Cardiac fibroblast (primary cell): Measurements from ENCODE around the gene PDE9A.
A peak's percentile ranks its signal among the peaks of the same experiment; 100 is the strongest.
"Not testable (repeated sequence)": the region's sequence is repeated elsewhere in the genome, so short reads cannot be mapped to it uniquely, and the experiment has no call there.

Source experiments
- DNase-seq, 2 donors: peaks; one replicate each; pipeline versions ENCODE4 v3.0.0 to v3.0.0-alpha.2; 2010; ENCODE audit warnings: low read depth in 2 of 2
- H3K4me3 ChIP-seq, 2 donors: replicated peaks in 1 of 2; 1 replicate in 1 of 2; 2 replicates in 1 of 2; pipeline ENCODE4 v1.5.1; 2011; ENCODE audit warnings: low read depth in 2 of 2, low read length in 2 of 2, mild to moderate bottlenecking in 2 of 2, moderate library complexity in 1 of 2
- TF ChIP-seq, protein P1 (sequence below): IDR thresholded peaks from one replicate; pipeline ENCODE4 v1.5.1; 2011; ENCODE audit warnings: low read depth, mild to moderate bottlenecking, low read length, inconsistent platforms

Gene PDE9A

DNA sequence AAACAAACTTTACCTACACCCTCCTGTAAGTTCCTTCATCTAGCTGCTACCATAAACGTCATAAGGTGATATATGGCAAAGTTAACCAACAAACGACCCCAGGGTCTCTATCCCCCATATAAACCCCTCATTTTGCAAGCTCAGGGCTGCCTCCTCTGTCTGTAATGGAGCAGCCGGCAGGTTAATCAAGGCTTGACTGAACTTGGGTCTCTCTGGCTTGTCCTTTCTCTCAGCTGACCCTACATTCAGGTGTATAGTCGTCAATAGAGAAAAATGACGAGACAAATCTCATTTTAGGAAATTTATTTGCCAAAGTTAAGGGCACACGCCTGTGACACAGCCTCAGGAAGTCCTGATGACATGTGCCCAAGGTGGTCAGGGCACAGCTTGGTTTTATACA lies 158.5 kb downstream of the PDE9A start:
- TF ChIP-seq, protein P1, sequence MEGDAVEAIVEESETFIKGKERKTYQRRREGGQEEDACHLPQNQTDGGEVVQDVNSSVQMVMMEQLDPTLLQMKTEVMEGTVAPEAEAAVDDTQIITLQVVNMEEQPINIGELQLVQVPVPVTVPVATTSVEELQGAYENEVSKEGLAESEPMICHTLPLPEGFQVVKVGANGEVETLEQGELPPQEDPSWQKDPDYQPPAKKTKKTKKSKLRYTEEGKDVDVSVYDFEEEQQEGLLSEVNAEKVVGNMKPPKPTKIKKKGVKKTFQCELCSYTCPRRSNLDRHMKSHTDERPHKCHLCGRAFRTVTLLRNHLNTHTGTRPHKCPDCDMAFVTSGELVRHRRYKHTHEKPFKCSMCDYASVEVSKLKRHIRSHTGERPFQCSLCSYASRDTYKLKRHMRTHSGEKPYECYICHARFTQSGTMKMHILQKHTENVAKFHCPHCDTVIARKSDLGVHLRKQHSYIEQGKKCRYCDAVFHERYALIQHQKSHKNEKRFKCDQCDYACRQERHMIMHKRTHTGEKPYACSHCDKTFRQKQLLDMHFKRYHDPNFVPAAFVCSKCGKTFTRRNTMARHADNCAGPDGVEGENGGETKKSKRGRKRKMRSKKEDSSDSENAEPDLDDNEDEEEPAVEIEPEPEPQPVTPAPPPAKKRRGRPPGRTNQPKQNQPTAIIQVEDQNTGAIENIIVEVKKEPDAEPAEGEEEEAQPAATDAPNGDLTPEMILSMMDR = no peak
- DNase-seq = no peak

GRCh38 chr21:42812528-42813241 lies 159.3 kb downstream of the PDE9A start:
- not testable (repeated sequence) for DNase-seq, H3K4me3 ChIP-seq

More for the DNA sequence above, 158.5 kb downstream of the PDE9A start:
- H3K4me3 ChIP-seq = no peak overlapping the region

- TF ChIP-seq, protein P1 = no peak
- H3K4me3 ChIP-seq = no peak overlapping the region
- DNase-seq = no peak
Observed at GRCh38 chr21:42815217-42815616, 161.8 kb downstream of the PDE9A start.

DNA sequence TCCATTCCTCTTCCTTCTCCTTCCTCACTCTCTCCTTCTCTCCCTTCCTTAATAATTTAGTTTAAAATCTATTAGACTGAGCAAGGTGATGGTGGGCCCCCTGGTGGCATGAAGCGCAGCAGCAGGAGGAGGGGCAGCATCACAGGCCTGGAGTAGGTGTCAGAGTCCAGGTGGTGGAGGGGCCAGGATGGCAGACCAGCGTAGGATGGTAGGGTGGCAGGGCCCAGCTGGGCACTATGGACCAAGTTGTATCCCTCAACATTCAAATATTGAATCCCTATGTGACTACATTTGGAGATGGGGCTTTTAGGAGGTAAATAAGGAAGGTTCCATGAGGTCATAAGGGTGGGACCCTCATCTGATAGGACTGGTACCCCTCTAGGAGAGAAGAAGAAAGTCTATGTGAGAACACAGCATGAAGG lies 164.9 kb downstream of the PDE9A start:
- peak; percentile 66 to 72 for DNase-seq
- TF ChIP-seq, protein P1 = peak; percentile 95
- no peak overlapping the region for H3K4me3 ChIP-seq

GRCh38 chr21:42819861-42820615 lies 166.6 kb downstream of the PDE9A start:
- TF ChIP-seq, protein P1 = no peak
- no peak for DNase-seq
- no peak overlapping the region for H3K4me3 ChIP-seq

DNA sequence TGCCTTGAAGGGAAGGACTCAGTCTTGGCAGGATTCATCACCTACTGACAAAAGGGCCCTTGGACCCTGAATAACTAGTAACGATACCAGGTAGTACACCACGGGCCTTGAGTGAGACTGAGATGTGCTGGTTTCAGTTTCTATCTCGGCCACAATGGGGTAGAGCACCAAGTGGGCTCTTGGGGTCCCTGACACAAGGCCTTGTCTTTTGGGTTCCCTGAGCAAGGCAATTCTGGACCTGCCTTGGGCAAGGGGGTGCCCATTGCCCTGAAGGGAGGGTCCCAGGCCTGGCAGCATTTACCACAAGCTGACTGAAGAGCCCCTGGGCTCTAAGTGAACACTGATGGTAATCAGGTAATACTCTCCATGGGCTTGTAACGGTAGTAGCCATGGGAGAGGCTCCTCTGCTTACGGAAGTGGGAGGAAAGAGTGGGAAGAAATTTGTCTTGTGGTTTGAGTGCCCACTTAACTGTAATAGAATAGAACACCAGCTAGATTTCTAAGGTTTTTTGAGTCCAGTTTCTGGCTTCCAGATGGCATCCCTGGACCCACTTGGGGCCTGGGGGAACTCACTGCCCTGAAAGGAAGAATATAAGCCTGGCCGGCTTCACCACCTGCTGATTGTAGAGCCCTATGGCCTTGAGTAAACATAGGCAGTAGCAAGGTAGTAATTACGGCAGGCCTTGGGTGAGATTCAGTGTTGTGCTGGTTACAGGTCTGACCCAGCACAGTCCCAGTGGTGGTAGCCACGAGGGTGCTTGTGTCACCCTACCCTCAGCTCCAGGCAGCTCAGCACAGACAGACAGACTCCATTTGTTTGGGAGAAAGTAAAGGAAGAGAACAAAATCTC lies 167.4 kb downstream of the PDE9A start:
- TF ChIP-seq, protein P1 = no peak
- H3K4me3 ChIP-seq = no peak overlapping the region
- no peak for DNase-seq
